Fibroblast of the aortic adventitia (primary cell): ENCODE results near the gene DNAL1. TPM values are rescaled to one million over a fixed set of nuclear protein-coding genes. Genes with fewer than 3 reads are reported as not detected.

ENCODE experiments used
- DNase-seq: peaks from one replicate; pipeline ENCODE4 v3.0.0-alpha.2; 2010; ENCODE audit warnings: low read depth
- H3K4me3 ChIP-seq: 2 replicates; pipeline ENCODE4 v1.5.1; 2011; ENCODE audit warnings: low read depth, mild to moderate bottlenecking, control low read depth, low read length, moderate library complexity
- total RNA-seq: library from RNA; depleted of rRNA; stranded (reverse); fragments of >200 nt; gene quantifications from 2 replicates; pipeline ENCODE4 v1.2.3, GENCODE V29; 2012; ENCODE audit warnings: low replicate concordance
- TF ChIP-seq, protein P1 (sequence below): IDR thresholded peaks from 2 replicates; pipeline ENCODE4 v1.5.1; 2011; ENCODE audit warnings: mild to moderate bottlenecking, low read length, control low read depth, inconsistent platforms; ENCODE audit not compliant: insufficient read depth

DNAL1 gene
- total RNA-seq, 1 donor = 12.7 TPM

DNA sequence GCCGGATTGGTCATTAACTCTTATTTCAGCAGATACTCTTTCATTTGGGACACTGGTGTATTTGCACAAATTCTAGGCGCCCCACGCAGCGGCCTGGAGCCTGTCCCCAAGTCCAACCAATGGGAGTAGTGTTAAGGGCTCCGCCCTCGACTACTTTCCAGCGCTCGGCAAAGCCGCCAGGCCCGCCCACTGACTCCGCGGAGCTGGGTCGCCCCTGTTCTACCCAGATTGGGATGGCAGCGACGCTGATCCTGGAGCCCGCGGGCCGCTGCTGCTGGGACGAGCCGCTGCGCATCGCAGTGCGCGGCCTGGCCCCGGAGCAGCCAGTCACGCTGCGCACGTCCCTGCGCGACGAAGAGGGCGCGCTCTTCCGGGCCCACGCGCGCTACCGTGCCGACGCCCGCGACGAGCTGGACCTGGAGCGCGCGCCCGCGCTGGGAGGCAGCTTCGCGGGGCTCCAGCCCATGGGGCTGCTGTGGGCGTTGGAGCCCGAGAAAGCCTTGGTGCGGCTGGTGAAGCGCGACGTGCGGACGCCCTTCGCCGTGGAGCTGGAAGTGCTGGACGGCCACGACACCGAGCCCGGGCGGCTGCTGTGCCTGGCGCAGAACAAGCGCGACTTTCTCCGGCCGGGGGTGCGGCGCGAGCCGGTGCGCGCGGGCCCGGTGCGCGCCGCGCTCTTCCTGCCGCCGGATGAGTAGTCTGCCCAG, 32.3 kb upstream of the DNAL1 start, which contains the start of gene ACOT6:
TSS of gene ACOT6 (plus strand) at position 179 of the 707 bp plus-strand sequence. CDS start at position 234, 55 bp downstream.
- TF ChIP-seq, protein P1, sequence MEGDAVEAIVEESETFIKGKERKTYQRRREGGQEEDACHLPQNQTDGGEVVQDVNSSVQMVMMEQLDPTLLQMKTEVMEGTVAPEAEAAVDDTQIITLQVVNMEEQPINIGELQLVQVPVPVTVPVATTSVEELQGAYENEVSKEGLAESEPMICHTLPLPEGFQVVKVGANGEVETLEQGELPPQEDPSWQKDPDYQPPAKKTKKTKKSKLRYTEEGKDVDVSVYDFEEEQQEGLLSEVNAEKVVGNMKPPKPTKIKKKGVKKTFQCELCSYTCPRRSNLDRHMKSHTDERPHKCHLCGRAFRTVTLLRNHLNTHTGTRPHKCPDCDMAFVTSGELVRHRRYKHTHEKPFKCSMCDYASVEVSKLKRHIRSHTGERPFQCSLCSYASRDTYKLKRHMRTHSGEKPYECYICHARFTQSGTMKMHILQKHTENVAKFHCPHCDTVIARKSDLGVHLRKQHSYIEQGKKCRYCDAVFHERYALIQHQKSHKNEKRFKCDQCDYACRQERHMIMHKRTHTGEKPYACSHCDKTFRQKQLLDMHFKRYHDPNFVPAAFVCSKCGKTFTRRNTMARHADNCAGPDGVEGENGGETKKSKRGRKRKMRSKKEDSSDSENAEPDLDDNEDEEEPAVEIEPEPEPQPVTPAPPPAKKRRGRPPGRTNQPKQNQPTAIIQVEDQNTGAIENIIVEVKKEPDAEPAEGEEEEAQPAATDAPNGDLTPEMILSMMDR = no peak
- peak within 1 kb of the TSS; percentile 67 for H3K4me3 ChIP-seq
- DNase-seq = peak; percentile 62

DNA sequence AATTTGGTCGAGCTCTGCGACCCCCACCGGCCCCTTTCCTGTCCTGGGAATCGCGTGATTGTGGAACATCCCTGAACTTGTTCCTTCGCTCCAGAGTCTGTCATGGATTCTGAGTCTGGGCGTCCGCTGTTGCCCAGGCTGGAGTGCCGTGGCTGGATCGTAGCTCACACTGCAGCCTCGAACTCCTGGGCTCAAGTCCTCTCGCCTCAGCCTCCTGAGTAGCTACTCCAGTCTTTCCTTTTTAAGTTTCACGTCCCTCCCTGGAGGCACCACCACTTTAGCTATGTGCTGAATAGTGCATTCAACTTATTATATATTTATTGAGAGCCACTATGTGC, 31.8 kb upstream of the DNAL1 start:
- peak overlapping the region; percentile 67 for H3K4me3 ChIP-seq
- peak; percentile 41 for DNase-seq
- TF ChIP-seq, protein P1 = no peak

DNA sequence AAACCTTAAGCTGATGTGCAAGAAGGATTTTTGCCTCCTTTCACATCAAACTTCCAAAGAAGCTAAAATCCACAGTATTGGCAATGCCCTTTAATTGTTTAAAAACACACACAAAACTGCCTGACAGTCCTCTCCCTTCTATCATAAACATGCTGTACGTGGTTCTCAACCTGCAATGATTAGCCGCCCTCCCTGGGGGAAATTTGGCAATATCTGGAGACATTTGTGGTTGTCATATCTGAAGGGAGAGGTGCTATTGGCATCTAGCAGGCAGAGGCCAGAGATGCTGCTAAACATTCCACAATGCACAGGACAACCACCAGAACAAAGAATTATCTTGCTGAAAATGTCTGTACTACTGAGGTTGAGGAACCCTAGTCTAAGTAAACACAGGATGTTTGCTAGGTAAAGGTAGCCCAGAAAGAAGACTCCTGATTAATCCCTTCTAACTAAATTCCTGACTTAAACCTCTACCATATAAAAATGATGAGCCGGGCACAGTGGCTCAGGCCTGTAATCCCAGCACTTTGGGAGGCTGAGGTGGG, 31.3 kb upstream of the DNAL1 start:
- DNase-seq = no peak
- TF ChIP-seq, protein P1 = no peak
- H3K4me3 ChIP-seq = no peak overlapping the region

GRCh38 chr14:73616831-73617230, 28.0 kb upstream of the DNAL1 start:
- no peak for DNase-seq
- TF ChIP-seq, protein P1 = no peak
- no peak overlapping the region for H3K4me3 ChIP-seq

DNA sequence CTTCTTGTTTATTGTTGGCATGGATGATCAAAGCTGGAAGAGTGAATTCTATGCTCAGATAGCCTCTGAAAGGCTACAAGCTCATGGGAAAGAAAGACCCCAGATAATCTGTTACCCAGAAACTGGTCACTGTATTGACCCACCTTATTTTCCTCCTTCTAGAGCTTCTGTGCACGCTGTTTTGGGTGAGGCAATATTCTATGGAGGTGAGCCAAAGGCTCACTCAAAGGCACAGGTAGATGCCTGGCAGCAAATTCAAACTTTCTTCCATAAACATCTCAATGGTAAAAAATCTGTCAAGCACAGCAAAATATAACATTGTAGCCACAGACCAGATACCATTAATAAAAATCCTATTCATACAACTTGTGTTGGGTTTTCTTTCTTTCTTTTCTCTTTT, 25.3 kb upstream of the DNAL1 start:
- TF ChIP-seq, protein P1 = no peak
- no peak overlapping the region for H3K4me3 ChIP-seq
- DNase-seq = no peak

- DNase-seq = no peak
- H3K4me3 ChIP-seq = no peak overlapping the region
- TF ChIP-seq, protein P1 = no peak
Observed at GRCh38 chr14:73620268-73620667, 24.5 kb upstream of the DNAL1 start.
